Measurements from ENCODE around the gene GAGE10.

DNA sequence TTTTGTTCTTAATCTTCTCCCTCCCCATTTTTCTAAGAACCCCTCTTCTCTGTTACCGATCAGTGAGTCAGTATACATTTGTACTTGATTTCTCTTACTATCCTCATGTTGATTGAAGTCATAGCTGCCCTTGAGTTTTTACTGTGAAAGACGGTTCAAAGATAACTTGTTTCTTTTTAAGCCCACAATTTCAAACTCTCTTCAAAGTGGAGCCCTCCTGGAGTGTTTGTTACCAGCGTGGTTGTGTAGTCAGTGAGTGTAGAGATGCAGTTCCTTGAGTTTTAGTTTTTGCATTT lies 26.0 kb upstream of the GAGE10 start:
- TF ChIP-seq CTCF (conservative IDR thresholded peaks at IDR 0.05; ENCODE audit: low read length) = no peak
- TF ChIP-seq EZH2phosphoT487 (IDR thresholded peaks at IDR 0.05; ENCODE audit: borderline replicate concordance, low read depth, low read length) = no peak

Measured in OCI-LY7 (cell line).